Activated CD8-positive, alpha-beta memory T cell treated with anti-CD3 and anti-CD28 coated beads for 4 hours (primary cell): ENCODE results near the gene REELD1.

ENCODE experiments used
- DNase-seq, 2 donors: peaks; one replicate each; pipeline ENCODE4 v3.0.0-alpha.2; 2020; ENCODE audit warnings: low read depth in 2 of 2

The REELD1 gene

DNA sequence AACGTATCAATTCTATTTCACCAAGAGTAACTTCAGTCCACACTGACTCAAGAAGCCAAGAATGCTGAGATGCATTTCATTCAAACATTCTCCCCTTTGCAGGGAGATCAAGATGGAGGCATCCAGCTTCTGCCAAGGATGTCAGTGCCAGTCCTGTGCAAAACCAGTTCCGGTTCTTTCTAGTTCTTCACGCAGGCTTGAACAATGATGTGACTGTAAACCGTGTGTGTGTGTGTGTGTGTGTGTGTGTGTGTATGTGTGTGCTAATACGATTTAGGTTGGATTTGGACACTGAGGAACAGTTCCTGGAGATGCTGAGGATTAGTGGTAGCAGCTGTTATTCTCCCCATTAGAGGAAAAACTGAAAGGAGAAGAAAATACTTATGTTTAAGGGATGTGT, at the start of gene REELD1:
REELD1 (plus strand) TSS at position 301 of the 400 bp plus-strand sequence. CDS start 2,415 bp downstream, outside the sequence.
- DNase-seq = no peak

- no peak for DNase-seq
These were observed 49.1 kb upstream of the REELD1 start for GRCh38 chr4:146165221-146165620.

- DNase-seq = no peak
These were observed 48.5 kb upstream of the REELD1 start for GRCh38 chr4:146165840-146166239.

- no peak for DNase-seq
These were observed 44.2 kb upstream of the REELD1 start for GRCh38 chr4:146170149-146170548.

- DNase-seq = peak; percentile 61 to 69
These were observed 38.5 kb upstream of the REELD1 start, which contains the start of gene LSM6 for GRCh38 chr4:146175541-146176453. Gene LSM6 (plus strand): TSS chr4:146175718. CDS start chr4:146182922, 7,204 bp downstream.

GRCh38 chr4:146176891-146177290, 37.4 kb upstream of the REELD1 start:
- DNase-seq = no peak

DNA sequence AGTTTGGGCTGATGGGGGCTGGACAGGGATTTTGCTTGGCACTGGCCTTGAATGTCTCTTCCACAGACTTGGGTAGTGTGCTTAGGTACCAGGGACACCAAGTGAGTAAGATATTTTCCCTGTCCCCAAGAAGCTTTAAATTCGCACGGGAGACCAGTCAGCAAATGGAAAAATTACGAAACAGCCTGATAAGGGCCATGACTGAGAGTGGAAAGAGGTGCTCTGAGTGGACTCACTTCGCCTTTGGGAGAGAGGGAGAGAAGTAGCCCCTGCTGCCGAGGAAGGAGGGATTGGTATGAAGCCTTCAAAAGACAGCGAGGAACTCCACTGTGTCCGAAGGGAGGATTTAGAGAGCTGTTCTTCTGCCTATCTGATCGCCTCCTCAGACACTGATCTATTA, 36.2 kb upstream of the REELD1 start:
- no peak for DNase-seq

DNA sequence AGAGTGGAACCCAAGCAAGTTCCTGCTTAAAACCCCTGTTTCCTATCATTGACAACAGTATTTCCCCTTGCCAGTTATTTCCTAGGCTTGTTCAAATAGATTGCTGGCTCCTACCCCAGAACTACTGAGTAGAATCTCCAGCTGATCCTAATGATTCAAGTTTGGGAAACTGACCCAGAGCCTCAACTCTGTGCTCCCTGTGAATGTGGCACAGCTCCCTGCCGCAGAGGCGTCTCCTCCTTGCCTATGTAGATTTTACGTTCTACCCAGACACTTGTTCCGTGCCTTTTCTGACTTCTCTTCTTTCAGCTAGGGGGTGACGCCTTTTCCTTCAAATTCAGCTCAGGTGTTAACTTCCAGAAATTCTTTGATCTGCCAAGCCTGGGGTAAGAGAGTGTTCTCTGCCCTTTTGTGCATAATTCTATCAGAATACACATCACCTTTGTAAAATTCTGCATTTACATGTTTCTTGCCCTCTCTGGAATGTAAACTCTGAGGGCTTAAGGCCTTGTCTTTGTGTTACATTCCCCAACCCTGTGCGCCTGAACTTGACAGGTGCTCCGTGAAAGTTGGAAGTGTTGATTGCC, 34.5 kb upstream of the REELD1 start:
- DNase-seq = no peak

DNA sequence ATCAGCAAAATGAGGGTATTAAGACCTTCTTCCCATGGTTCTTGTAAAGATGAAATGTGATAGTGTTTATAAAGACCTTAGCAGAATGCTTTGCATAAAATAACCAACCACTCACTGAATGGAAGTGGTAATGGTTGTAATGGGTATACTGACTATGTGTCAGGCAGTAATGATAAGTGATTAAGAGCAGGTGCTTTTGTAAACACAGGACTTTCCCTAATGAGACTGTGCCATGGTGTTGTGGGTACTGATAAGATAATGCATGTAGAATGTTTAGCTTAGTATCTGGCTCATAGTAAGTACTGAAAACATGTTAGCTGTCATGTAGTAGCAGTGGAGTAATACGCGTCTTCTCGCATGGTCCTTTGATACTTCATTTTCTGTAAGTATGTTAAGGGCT, 31.9 kb upstream of the REELD1 start:
- no peak for DNase-seq

GRCh38 chr4:146183209-146183608, 31.1 kb upstream of the REELD1 start:
- no peak for DNase-seq

- no peak for DNase-seq
These were observed 28.3 kb upstream of the REELD1 start for GRCh38 chr4:146186041-146186440.

DNA sequence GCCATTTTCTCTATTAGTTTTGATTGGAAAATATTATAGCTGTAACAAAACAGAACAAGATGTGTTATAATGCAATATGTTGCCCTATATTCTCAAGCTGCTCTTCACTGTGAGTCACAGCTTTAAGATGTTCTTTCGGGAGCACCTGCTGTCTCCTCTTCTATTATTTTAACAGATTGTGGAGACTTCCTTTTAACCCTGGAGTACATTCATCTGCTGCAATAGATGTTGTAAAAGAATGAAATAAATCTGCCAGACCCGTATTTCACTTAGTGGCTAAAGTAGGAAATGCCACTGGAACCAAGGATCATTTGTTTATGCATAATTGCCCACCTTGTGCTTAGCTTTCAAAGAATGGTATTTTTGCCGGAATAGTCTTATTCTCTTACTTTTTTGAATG, 27.7 kb upstream of the REELD1 start:
- DNase-seq = no peak

DNA sequence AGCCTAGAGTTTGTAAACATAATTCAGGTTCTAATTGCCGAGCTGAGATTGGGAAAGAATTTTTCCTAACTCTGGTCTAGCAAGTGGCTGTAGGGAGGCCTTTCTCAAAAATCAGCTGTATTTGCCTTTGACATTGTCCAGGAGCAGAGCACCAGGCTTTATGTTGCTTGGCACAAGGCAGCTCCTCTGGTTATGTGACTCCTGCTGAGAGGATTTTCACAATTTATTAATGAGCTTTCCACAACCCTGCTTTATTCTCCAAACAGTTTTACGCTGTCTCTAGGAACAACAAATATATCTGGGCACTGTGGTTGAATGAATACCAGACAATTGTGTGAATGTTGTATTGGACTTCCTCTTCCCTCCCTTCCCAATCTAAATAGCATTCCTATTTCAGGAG, 23.9 kb upstream of the REELD1 start:
- no peak for DNase-seq

DNA sequence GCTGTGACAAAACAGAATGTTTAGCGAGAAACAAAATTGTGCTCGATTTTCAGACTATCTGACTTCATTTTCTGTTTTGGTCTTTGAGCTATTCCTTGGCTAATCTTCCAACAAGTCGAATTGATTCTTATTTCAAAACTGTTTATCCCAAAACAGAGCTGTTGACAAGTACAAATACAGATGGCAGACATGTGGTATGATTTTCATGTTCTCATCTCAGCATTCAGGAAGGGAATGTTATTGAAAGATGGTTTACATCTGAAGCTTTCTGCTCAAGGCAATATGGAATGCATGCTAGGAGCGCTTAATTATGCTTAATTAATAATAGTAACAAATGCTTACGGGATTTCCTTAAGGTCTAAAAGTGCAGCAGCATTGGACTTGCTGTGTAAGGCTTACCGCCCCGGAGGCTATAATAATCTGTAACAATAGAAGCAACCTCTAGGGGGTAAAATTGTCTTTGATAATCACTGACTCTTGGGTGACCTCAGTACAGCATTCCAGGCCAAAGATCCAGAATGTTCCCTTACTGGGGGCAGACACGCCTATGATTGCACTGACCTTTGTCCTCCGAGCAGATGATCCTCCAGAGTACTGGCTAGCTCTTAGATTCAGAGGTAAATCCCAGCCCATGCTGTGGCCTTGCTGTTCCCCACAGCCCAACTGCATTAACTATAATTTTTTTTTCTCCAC, 22.4 kb upstream of the REELD1 start:
- DNase-seq = no peak

DNA sequence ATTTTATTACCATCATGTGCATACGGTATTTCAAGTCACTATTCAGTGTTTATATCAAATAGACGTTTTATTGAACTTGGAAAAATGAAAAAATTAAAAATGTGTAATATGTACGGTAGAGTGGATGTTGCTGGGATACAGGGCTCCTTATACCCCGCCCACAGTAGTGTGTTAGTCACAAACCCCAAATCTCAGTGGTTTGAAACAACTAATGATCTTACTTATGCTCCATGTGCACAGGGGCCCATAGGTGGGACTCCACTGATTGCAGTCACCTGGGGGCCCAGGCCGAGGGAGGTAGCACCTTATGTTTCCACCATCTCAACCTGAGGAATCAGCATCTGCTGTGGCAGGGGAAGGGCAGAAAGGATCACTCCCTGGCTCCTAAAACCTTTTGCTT, 20.7 kb upstream of the REELD1 start:
- no peak for DNase-seq

DNA sequence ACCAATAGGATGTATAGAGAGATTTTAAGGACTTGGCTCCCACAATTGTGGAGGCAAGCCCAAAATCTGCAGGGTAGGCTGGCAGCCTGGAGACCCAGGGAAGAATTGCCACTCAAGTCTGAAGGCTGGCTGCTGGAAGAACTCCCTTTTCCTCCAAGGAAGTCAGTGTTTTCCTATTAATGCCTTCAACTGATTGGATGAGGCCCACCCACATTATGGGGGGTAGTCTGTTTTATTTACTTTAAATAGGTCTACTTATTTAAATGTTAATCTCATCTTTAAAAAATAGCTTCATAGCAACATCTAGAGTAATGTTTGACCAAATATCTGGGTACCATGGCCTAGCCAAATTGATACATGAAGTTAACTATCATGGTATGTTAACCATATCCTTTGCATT, 20.1 kb upstream of the REELD1 start:
- no peak for DNase-seq

- DNase-seq = no peak
These were observed 11.7 kb upstream of the REELD1 start for GRCh38 chr4:146202665-146203064.

GRCh38 chr4:146207410-146207809, 6.9 kb upstream of the REELD1 start:
- no peak for DNase-seq

GRCh38 chr4:146210890-146211289, 3.4 kb upstream of the REELD1 start:
- DNase-seq = no peak

DNA sequence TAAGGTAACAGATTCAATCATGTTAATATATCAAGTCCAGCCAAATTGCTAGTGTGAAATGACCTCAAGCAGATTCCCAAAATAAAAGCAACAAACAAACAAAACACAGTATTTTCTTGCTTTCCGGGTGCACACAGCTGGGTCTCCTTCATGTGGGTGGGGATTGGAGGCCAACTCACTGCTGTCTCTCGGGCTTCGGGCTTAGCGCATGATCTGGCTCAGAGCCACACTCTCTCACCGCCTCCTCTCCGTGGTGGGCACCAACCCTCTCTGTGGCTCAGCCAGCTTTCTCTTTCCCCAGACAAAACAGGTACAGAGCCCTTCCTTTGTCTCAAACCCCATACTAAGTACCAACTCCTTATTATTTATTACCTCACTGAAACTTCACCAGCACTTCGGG, 2.9 kb upstream of the REELD1 start:
- DNase-seq = no peak

- no peak for DNase-seq
These were observed 1.6 kb upstream of the REELD1 start for GRCh38 chr4:146212781-146213180.

- no peak for DNase-seq
These were observed 8.0 kb downstream of the REELD1 start for GRCh38 chr4:146222313-146222712.
